ENCODE measurements around the gene LRMDA.

- TF ChIP-seq, protein P1, sequence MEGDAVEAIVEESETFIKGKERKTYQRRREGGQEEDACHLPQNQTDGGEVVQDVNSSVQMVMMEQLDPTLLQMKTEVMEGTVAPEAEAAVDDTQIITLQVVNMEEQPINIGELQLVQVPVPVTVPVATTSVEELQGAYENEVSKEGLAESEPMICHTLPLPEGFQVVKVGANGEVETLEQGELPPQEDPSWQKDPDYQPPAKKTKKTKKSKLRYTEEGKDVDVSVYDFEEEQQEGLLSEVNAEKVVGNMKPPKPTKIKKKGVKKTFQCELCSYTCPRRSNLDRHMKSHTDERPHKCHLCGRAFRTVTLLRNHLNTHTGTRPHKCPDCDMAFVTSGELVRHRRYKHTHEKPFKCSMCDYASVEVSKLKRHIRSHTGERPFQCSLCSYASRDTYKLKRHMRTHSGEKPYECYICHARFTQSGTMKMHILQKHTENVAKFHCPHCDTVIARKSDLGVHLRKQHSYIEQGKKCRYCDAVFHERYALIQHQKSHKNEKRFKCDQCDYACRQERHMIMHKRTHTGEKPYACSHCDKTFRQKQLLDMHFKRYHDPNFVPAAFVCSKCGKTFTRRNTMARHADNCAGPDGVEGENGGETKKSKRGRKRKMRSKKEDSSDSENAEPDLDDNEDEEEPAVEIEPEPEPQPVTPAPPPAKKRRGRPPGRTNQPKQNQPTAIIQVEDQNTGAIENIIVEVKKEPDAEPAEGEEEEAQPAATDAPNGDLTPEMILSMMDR (IDR thresholded peaks at IDR 0.05 in 2 of 3, conservative IDR thresholded peaks at IDR 0.05 in 1 of 3; ENCODE audit: borderline replicate concordance in 1 of 3, insufficient read depth in 1 of 3, low read depth in 2 of 3, low read length in 2 of 3) = no peak
- TF ChIP-seq REST (IDR thresholded peaks at IDR 0.05; ENCODE audit: low read depth) (no peak), POLR2A (IDR thresholded peaks at IDR 0.05; ENCODE audit: borderline replicate concordance, extremely low read depth, insufficient read depth, insufficient read length) (no peak), EZH2 (IDR thresholded peaks at IDR 0.05) (no peak), YY1 (IDR thresholded peaks at IDR 0.05; ENCODE audit: extremely low read depth, insufficient replicate concordance, low read depth, low read length) (no peak), ZNF274 (IDR thresholded peaks at IDR 0.05; ENCODE audit: low read depth, low read length) (no peak), SIN3A (IDR thresholded peaks at IDR 0.05; ENCODE audit: low read depth) (no peak), EZH2phosphoT487 (IDR thresholded peaks at IDR 0.05; ENCODE audit: borderline replicate concordance) (no peak), EGR1 (IDR thresholded peaks at IDR 0.05; ENCODE audit: low read depth) (no peak), ATF3 (IDR thresholded peaks at IDR 0.05) (no peak), POLR2AphosphoS5 (IDR thresholded peaks at IDR 0.05; ENCODE audit: low read depth, low read length) (no peak)
These were observed 434.2 kb downstream of the LRMDA start for GRCh38 chr10:75865413-75866299.

Data from HCT116 (cell line).